Activated T-cell treated with anti-CD3 and anti-CD28 coated beads, Interleukin-2, amount 50 U/mL, for 72 hours (primary cell): ENCODE results near the gene TTYH2. TPM values are rescaled to one million over a fixed set of nuclear protein-coding genes. Genes with fewer than 3 reads are reported as not detected.
"Not testable (repeated sequence)": the region's sequence is repeated elsewhere in the genome, so short reads cannot be mapped to it uniquely, and the experiment has no call there.

Source experiments
- ATAC-seq, 2 donors: fragments of 150-1000 bp; cut with Tn5 transposase; replicated peaks in 1 of 2; 2 replicates each; pipeline ENCODE4 v1.10.0; 2021; ENCODE audit warnings: moderate library complexity in 2 of 2, mild to moderate bottlenecking in 1 of 2
- DNase-seq, 2 donors: peaks; one replicate each; pipeline ENCODE4 v3.0.0; 2021 to 2022; ENCODE audit warnings: mixed read lengths in 1 of 2
- H3K27ac Mint-ChIP-seq: one replicate; pipeline ENCODE4 v1.8.0; 2022; ENCODE audit warnings: mild to moderate bottlenecking, moderate library complexity, mixed read lengths
- H3K27me3 Mint-ChIP-seq: one replicate; pipeline ENCODE4 v1.8.0; 2022; ENCODE audit warnings: low read depth, mixed read lengths
- H3K36me3 Mint-ChIP-seq, 2 donors: one replicate each; pipeline ENCODE4 v1.8.0; 2022; ENCODE audit warnings: mixed read lengths in 2 of 2, mild to moderate bottlenecking in 1 of 2; ENCODE audit not compliant: insufficient read depth in 2 of 2
- H3K4me1 Mint-ChIP-seq: one replicate; pipeline ENCODE4 v1.8.0; 2022; ENCODE audit warnings: low read depth, mixed read lengths
- H3K4me3 Mint-ChIP-seq, 2 donors: one replicate each; pipeline ENCODE4 v1.8.0; 2022; ENCODE audit warnings: mild to moderate bottlenecking in 2 of 2, mixed read lengths in 2 of 2, moderate library complexity in 2 of 2
- H3K9me3 Mint-ChIP-seq, 2 donors: one replicate each; pipeline ENCODE4 v1.8.0; 2022; ENCODE audit warnings: mixed read lengths in 2 of 2
- total RNA-seq, 2 donors: library from RNA; stranded (reverse); gene quantifications; one replicate each; pipeline ENCODE4 v1.2.3, GENCODE V29; 2022

The TTYH2 gene
- total RNA-seq, 2 donors from 2014 or later = 5.3 to 7.2 TPM

DNA sequence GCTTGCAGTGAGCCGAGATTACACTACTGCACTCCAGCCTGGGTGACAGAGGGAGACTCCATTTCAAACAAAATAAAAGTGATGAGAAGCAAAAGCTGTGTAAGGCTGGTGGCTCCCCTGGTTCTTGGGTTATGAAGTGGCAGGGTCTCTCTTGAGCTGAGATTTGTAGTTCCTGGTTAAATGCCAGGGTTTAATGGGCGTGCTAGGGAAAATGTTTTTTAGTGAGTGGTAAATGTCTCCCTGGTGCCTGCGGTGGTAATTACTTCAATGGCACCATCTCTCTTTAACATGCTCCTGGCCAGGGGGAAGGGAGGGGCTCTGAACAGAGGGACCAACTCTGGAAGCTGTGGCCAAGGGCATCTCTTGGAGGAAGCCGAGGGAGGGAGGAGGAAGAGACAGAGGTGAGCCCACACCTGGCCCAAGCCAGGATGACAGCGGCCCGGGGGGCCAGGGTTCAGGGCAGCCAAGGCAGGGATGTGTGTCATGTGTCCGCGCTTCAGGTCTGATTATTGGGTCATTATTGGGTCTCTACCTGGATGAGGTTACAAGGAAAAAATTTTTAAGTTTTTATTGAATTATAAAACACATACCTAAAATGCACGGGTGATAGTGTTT is 27.7 kb upstream of the TTYH2 start:
- no peak for ATAC-seq

DNA sequence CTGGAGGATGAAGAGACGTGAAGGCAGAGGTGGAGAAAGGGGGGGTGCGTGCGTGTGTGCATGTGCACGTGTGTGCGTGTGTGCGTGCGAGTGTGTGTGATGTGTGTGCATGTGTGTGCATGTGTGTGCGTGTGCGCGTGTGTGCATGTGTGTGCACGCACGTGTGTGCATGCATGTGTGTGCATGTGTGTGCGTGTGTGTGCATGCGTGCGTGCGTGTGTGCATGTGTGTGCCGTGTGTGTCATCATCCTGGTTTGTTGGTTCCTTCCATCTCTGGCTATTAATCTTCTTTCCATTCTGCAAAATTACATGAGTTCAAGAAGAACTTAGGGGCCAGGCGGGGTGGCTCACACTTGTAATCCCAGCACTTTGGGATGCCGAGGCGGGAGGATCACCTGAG is 26.9 kb upstream of the TTYH2 start:
- Mint-ChIP-seq H3K9me3 (no peaks in the 10 kb centered on the region), H3K36me3 (no peaks in the 10 kb centered on the region), H3K27ac (no peak overlapping the region), H3K4me3 (no peak overlapping the region), H3K4me1 (no peaks in the 10 kb centered on the region), H3K27me3 (peaks cover 16% of the 10 kb centered on the region)
- ATAC-seq (no peak), DNase-seq (no peak)

More for the DNA sequence above, 27.7 kb upstream of the TTYH2 start:
- Mint-ChIP-seq H3K27me3 (peaks cover 18% of the 10 kb centered on the region), H3K27ac (no peak overlapping the region), H3K9me3 (no peaks in the 10 kb centered on the region), H3K36me3 (no peaks in the 10 kb centered on the region), H3K4me1 (no peaks in the 10 kb centered on the region), H3K4me3 (no peak overlapping the region)
- DNase-seq = no peak

DNA sequence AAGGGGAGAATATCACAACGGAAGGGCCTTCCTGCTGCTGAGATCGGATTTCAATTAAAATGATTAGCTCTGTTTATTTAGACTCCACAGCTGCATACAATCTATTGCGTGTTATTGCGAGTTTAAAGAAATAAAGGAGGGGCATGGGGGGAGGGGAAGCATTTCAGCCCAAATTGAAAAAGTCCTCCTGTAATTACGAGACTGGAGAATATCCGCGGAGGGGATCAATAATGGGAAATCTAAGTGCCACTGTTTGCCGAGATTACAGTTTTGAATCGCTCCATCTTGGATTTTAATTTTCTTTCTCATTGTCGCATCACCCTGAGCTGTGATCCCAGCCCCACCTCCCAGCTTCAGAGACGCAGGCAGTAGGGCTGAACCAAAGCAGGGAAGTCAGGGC is 25.6 kb upstream of the TTYH2 start:
- Mint-ChIP-seq H3K27me3 (peaks cover 18% of the 10 kb centered on the region), H3K9me3 (no peaks in the 10 kb centered on the region)

DNA sequence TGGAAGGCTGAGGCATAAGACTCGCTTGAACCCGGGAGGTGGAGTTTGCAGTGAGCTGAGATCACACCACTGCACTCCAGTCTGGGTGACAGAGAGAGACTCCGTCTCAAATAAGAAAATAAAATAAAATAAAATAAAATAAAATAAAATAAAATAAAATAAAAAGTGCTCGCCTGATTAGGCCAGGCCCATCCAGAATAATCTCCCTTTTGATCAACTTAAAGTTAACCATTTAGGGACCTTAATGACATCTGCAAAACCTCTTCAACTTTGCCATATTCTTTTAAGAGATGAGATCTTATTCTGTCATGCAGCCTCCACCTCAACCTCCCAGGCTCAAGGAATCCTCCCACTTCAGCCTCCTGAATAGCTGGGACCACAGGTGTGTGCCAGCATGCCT is 24.7 kb upstream of the TTYH2 start:
- not testable (repeated sequence) for ATAC-seq

More for the DNA sequence above, 25.6 kb upstream of the TTYH2 start:
- DNase-seq (no peak), ATAC-seq (no peak)
- Mint-ChIP-seq H3K27ac (no peak overlapping the region), H3K4me3 (no peak overlapping the region), H3K4me1 (no peaks in the 10 kb centered on the region), H3K36me3 (no peaks in the 10 kb centered on the region)

DNA sequence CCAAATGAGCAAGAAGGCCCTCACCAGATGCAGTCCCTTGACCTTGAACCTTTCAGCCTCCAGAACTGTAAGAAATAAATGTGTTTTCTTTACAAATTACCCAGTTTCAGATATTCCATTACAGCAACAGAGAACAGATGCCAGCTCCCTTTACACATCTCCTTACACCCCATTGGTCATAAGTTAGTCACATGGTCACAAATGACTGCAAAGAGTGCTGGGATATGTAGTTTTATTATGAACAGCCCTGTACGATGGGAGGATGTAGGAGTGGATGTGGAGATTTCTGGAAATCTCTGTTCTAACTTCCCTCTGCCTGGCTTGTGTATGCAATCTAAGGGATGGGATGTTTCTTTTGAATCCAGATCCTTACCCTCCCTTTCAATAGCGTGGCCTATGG is 23.2 kb upstream of the TTYH2 start:
- Mint-ChIP-seq H3K27ac (no peak overlapping the region), H3K27me3 (peaks cover 21% of the 10 kb centered on the region), H3K9me3 (no peaks in the 10 kb centered on the region), H3K36me3 (no peaks in the 10 kb centered on the region), H3K4me1 (no peaks in the 10 kb centered on the region), H3K4me3 (no peak overlapping the region)
- ATAC-seq (peak; percentile 41 to 56), DNase-seq (no peak)

More for the DNA sequence above, 24.7 kb upstream of the TTYH2 start:
- DNase-seq, H3K36me3 Mint-ChIP-seq, H3K4me1 Mint-ChIP-seq, H3K4me3 Mint-ChIP-seq, H3K27ac Mint-ChIP-seq, H3K9me3 Mint-ChIP-seq: not testable (repeated sequence)
- H3K27me3 Mint-ChIP-seq = peaks cover 21% of the 10 kb centered on the region

DNA sequence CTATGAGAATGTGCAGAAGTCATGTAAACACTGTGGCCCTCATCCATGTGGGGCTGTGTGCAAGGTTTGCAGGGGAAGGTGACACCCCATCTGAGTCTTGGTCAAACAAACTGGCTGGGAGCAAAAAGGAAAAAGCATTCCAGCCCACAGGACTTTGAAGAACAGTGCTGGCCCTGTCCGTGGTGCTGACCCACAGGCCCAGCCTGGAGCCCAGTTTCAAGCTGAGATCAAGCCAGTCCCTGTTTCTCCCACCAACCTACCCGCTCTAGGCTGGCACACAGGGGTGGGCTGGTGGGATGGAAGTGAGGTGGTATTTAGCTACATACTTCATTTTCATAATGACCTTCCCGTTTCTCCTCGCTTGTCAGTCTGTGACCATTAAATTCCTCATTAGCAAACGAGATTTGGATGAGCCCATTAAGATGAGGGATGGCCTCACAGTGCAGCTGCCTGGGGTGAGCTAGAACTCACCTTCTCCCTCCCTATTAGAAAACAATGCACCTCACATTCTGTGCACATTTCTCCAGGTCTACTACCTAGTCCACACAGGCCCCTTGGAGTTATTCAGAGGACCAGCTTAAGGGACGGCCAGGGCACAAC is 22.5 kb upstream of the TTYH2 start:
- no peaks in the 10 kb centered on the region for H3K4me1 Mint-ChIP-seq
- ATAC-seq (no peak), DNase-seq (no peak)
- peaks cover 25% of the 10 kb centered on the region for H3K27me3 Mint-ChIP-seq
- no peaks in the 10 kb centered on the region for H3K9me3 Mint-ChIP-seq
- no peak overlapping the region for H3K4me3 Mint-ChIP-seq
- H3K36me3 Mint-ChIP-seq = no peaks in the 10 kb centered on the region
- H3K27ac Mint-ChIP-seq = no peak overlapping the region

DNA sequence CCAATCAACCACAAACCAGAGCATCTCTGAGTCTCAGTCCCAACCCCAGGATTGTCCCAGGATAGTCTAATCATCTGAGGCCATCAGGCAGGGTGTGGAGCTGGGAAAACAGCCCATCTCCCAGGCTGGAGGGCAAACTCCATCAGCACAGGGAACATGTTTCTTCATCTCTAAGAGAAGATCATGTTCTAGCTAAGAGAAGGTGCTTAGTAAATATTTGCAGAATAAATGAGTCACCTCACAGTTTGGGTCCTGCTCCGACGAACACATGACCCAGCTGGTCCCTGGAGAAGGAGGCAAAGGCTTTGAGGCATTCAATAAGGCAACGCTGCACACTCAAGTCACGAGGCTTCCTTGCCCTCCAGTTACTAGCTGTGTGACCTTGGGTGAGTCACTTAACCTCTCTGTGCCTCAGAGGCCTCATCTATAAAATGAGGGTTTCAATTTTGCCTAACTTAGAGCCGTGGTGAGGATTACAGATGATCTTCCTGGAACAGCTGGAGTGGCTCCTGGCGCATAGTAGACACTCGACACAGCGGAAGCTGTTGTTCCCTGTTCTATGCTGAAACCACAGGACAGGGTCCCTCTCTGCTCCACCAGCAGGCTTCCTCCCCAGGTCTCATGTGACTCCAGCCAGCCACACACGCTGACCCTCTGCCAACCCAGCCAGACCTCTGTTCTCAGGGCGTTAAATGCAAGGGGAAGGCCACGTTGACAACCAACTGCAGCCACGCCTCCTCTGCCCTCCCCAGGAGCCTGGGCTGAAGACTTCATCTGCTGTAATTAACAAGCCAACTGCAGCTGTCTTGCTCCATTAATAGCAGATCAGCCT is 20.2 kb upstream of the TTYH2 start:
- ATAC-seq = no peak
- Mint-ChIP-seq H3K4me1 (no peaks in the 10 kb centered on the region), H3K9me3 (no peaks in the 10 kb centered on the region), H3K27ac (no peak overlapping the region), H3K4me3 (no peak overlapping the region), H3K36me3 (no peaks in the 10 kb centered on the region), H3K27me3 (peaks cover 19% of the 10 kb centered on the region)
- DNase-seq = no peak

DNA sequence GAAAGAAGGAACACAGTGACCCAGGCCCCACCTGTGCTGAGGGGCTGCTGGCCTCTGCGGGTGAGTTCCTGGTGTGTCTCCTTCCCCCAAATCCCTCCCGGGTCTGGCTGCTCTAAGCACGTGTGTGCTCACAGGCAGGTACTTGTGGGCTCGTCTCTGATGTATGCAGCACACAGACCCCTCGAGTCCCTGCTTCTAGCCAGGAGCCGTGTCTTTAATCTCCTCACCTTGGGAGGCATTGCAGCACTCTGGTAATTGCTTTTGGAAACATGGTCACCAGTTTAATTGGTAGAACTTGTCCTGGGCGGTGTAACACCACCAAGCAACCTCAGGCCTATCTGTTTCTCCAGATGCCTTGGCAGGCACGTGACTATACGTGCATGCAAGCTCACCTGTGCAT is 18.7 kb upstream of the TTYH2 start:
- Mint-ChIP-seq H3K9me3 (no peaks in the 10 kb centered on the region), H3K27ac (no peak overlapping the region), H3K4me3 (no peak overlapping the region), H3K4me1 (peaks cover 2% of the 10 kb centered on the region), H3K36me3 (no peaks in the 10 kb centered on the region), H3K27me3 (peaks cover 25% of the 10 kb centered on the region)
- no peak for DNase-seq
- ATAC-seq = no peak

DNA sequence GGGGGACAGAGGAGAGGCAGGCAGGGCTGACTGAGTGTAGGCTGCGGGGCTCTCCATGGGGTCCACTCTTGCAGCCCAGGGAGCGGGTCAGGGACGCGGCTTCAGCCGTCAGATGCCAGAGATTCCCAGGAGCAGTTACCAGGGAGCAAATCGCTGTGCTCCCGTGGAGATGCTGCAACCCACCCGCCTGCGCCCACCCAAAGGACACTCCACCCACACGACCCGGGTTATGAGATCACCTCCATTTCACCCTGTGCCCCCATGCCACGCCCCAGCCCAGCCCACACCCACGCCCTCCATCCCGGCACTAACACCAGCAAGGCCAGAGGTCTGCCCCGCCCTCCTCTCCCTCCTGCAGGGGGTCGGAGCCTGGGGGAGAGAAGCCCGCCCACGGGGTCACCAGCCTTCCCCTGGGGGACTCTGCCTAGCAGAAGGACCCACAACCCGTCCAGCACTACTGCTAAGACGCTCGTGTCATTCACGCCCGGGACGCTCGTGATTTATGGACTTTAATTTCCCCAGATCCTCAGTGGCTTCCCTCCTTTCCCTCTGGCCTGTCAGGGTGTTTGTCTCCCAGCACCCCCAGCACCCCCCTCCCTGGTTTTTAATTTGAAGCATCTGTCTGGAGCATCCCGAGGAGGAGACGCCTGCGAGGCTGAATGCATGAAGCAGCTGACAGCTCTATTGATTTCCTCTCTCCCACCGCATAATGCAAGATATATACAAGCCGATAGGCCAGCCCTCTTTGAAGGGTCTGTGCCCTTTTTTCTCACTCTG is 16.6 kb upstream of the TTYH2 start:
- H3K36me3 Mint-ChIP-seq = no peaks in the 10 kb centered on the region
- peaks cover 32% of the 10 kb centered on the region for H3K27me3 Mint-ChIP-seq
- H3K4me3 Mint-ChIP-seq = no peak overlapping the region
- DNase-seq (no peak), ATAC-seq (no peak)
- peaks cover 7% of the 10 kb centered on the region for H3K4me1 Mint-ChIP-seq
- no peak overlapping the region for H3K27ac Mint-ChIP-seq
- H3K9me3 Mint-ChIP-seq = no peaks in the 10 kb centered on the region

DNA sequence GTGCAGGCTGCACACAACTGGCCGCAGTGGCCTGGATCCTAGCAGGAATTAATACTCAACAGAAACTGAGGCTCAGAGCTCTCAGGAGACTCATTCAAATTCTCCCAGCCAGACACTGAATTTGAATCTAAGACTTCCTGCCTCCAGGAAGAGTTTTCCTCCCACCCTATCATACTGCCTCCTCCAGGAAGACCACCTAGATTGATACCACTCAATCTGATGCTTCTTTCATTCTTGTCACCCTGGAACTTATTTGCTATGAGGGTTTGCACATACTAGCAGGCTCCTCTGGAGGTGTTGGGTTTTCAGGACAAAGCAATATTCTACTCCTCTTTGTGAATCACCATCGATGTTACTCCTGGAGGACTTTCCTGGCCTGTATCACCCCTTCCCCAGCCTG is 15.6 kb upstream of the TTYH2 start:
- Mint-ChIP-seq H3K4me3 (no peak overlapping the region), H3K27me3 (peaks cover 38% of the 10 kb centered on the region), H3K9me3 (no peaks in the 10 kb centered on the region), H3K27ac (no peak overlapping the region), H3K4me1 (peaks cover 12% of the 10 kb centered on the region), H3K36me3 (no peaks in the 10 kb centered on the region)
- no peak for ATAC-seq
- no peak for DNase-seq

DNA sequence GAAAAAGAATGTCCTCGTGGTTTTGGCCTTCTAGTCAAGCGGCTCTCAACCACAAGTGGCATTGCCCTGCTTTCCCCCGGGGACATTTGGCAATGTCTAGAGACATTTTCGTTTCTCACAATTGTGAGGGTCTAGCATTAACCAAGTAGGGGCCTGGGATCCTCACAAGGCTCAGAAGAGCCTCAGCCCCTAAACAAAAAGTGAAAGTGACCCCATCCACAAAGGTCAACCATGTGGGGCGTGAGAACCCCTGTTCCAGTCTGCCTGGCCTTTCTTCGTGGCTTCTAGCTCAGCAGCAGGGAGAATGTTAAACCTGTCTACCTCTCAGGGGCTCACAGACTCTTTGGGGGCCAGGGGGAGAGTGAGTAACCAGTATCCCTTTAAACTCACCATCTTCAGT is 14.7 kb upstream of the TTYH2 start:
- no peak overlapping the region for H3K27ac Mint-ChIP-seq
- peaks cover 21% of the 10 kb centered on the region for H3K4me1 Mint-ChIP-seq

DNA sequence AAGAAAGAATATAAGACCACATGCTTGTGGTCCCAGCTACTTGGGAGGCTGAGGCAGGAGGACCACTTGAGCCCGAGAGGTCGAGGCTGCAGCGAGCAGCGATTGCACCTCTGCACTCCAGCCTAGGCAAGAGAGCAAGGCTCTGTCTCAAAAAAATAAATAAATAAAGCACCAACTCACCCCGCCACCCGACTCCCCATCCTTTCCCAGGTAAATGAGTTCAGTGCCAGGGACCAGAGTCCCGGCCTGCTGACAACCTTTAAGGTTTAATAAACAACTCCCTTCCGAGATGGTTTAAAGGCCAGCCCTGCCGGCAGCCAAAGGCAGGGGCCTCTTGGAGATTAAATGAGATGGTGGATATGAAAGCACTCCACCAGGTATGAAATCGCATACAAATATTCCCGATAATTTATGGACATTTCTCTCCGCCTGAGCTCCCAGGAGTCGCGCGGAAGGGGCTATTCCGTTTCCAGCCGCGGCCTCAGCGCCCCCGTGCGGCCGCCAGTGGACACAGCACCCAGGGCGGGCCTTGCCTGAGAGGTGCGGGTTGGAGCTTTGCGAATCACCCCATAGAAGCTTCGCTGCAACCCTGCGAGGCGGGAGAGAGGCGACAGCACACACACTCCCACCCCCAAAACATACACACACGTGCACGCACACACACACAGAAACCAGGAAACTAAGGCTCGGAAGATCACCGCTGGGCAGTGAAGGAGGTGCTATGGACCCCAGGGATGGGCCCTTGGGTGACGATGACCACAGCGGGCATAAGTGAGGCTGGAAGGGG is 13.9 kb upstream of the TTYH2 start:
- Mint-ChIP-seq H3K4me3 (peak overlapping the region in 1 of 2 donors; percentile 32), H3K27me3 (peaks cover 35% of the 10 kb centered on the region), H3K27ac (no peak overlapping the region), H3K9me3 (no peaks in the 10 kb centered on the region), H3K36me3 (peaks cover 3% of the 10 kb centered on the region in 2 donors), H3K4me1 (peaks cover 21% of the 10 kb centered on the region)
- ATAC-seq = peak; percentile 48 to 55
- DNase-seq = peak; percentile 69 to 80

More for the DNA sequence above, 14.7 kb upstream of the TTYH2 start:
- peaks cover 35% of the 10 kb centered on the region for H3K27me3 Mint-ChIP-seq
- peak overlapping the region in 1 of 2 donors; percentile 32 for H3K4me3 Mint-ChIP-seq
- H3K9me3 Mint-ChIP-seq = no peaks in the 10 kb centered on the region
- no peak for DNase-seq
- no peak for ATAC-seq
- peaks cover 3% of the 10 kb centered on the region in 2 donors for H3K36me3 Mint-ChIP-seq
